ENCODE results near the gene SLC22A3.
"Not testable (repeated sequence)": the region's sequence is repeated elsewhere in the genome, so short reads cannot be mapped to it uniquely, and the experiment has no call there.

Gene SLC22A3

GRCh38 chr6:160467261-160467871 lies 119.2 kb downstream of the SLC22A3 start:
- H3K4me1 ChIP-seq (ENCODE audit: control insufficient read depth in 5 of 5, insufficient read depth in 5 of 5, low read length in 5 of 5); H3K36me3 ChIP-seq (ENCODE audit: control insufficient read depth in 5 of 5, insufficient read depth in 5 of 5, low read length in 5 of 5); H3K27me3 ChIP-seq (ENCODE audit: control insufficient read depth in 5 of 5, insufficient read depth in 4 of 5, low read length in 5 of 5); H3K27ac ChIP-seq (ENCODE audit: low read depth, low read length); H3K4me3 ChIP-seq (ENCODE audit: low read depth in 1 of 5, low read length in 5 of 5); H3K9me3 ChIP-seq (ENCODE audit: control insufficient read depth in 5 of 5, low read length in 5 of 5); H3K9ac ChIP-seq (ENCODE audit: low read length in 5 of 5): not testable (repeated sequence)

DNA sequence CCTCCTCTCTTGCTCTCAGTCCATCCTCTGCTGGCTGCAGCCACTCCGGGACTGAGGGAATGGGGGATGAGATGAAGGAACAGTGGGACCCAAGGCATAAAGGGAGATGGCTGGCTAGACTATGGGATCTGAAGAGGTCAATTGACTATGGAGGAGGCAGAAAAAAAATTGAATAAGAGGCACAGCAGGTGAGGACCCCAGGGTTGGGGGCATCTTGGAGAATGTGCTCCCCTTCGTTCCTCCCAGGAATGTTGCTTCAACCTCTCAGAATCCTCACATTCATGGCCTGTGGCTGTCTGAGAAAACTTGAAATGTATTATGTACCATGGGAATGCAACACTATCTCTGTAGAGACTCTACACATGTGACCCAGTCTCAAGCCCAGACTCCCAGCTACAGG lies 121.0 kb downstream of the SLC22A3 start:
- Histone ChIP-seq H3K27me3 (ENCODE audit: control insufficient read depth in 5 of 5, insufficient read depth in 4 of 5, low read length in 5 of 5) (peaks cover 0 to 4% (median 0%) of the 10 kb centered on the region in 5 donors), H3K9me3 (ENCODE audit: control insufficient read depth in 5 of 5, low read length in 5 of 5) (peaks cover 0 to 4% (median 0%) of the 10 kb centered on the region in 5 donors), H3K36me3 (ENCODE audit: control insufficient read depth in 5 of 5, insufficient read depth in 5 of 5, low read length in 5 of 5) (no peaks in the 10 kb centered on the region), H3K4me3 (ENCODE audit: low read depth in 1 of 5, low read length in 5 of 5) (no peak overlapping the region), H3K27ac (ENCODE audit: low read depth, low read length) (no peak overlapping the region), H3K9ac (ENCODE audit: low read length in 5 of 5) (no peak overlapping the region), H3K4me1 (ENCODE audit: control insufficient read depth in 5 of 5, insufficient read depth in 5 of 5, low read length in 5 of 5) (no peaks in the 10 kb centered on the region)

- H3K9ac ChIP-seq (ENCODE audit: low read length in 5 of 5); H3K9me3 ChIP-seq (ENCODE audit: control insufficient read depth in 5 of 5, low read length in 5 of 5); H3K4me1 ChIP-seq (ENCODE audit: control insufficient read depth in 5 of 5, insufficient read depth in 5 of 5, low read length in 5 of 5); H3K27me3 ChIP-seq (ENCODE audit: control insufficient read depth in 5 of 5, insufficient read depth in 4 of 5, low read length in 5 of 5); H3K4me3 ChIP-seq (ENCODE audit: low read depth in 1 of 5, low read length in 5 of 5); H3K36me3 ChIP-seq (ENCODE audit: control insufficient read depth in 5 of 5, insufficient read depth in 5 of 5, low read length in 5 of 5); H3K27ac ChIP-seq (ENCODE audit: low read depth, low read length): not testable (repeated sequence)
Observed at GRCh38 chr6:160476056-160476455, 127.9 kb downstream of the SLC22A3 start.

DNA sequence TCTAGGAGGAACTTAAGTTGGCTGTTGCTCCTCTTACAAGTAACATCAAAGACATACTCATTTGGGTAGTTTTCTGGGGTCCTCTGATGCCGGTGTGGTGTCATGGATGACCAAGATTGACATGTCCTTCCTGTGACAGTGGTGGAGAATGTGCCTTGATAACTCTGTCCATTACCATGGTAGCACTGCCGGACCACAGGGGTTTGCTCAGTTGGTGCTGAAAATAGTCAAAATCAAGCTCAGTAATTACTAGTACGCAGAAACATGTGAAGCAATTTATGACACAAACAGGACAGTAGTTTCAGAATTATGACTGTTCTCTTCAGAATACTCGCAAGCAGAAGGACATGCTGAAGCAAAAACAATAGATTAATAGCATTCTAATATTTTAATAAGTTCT lies 128.9 kb downstream of the SLC22A3 start:
- not testable (repeated sequence) for H3K4me1 ChIP-seq (ENCODE audit: control insufficient read depth in 5 of 5, insufficient read depth in 5 of 5, low read length in 5 of 5); H3K27me3 ChIP-seq (ENCODE audit: control insufficient read depth in 5 of 5, insufficient read depth in 4 of 5, low read length in 5 of 5); H3K36me3 ChIP-seq (ENCODE audit: control insufficient read depth in 5 of 5, insufficient read depth in 5 of 5, low read length in 5 of 5); H3K9ac ChIP-seq (ENCODE audit: low read length in 5 of 5); H3K27ac ChIP-seq (ENCODE audit: low read depth, low read length); H3K4me3 ChIP-seq (ENCODE audit: low read depth in 1 of 5, low read length in 5 of 5)
- H3K9me3 ChIP-seq (ENCODE audit: control insufficient read depth in 5 of 5, low read length in 5 of 5), result peaks cover 0 to 12% (median 6%) of the 10 kb centered on the region in 5 donors

- Histone ChIP-seq H3K4me1 (ENCODE audit: control insufficient read depth in 5 of 5, insufficient read depth in 5 of 5, low read length in 5 of 5) (peaks cover 0 to 2% (median 0%) of the 10 kb centered on the region in 5 donors), H3K27ac (ENCODE audit: low read depth, low read length) (no peak overlapping the region), H3K36me3 (ENCODE audit: control insufficient read depth in 5 of 5, insufficient read depth in 5 of 5, low read length in 5 of 5) (peaks cover 0 to 5% (median 0%) of the 10 kb centered on the region in 5 donors), H3K9me3 (ENCODE audit: control insufficient read depth in 5 of 5, low read length in 5 of 5) (peaks cover 0 to 12% (median 6%) of the 10 kb centered on the region in 5 donors), H3K9ac (ENCODE audit: low read length in 5 of 5) (no peak overlapping the region), H3K27me3 (ENCODE audit: control insufficient read depth in 5 of 5, insufficient read depth in 4 of 5, low read length in 5 of 5) (no peaks in the 10 kb centered on the region), H3K4me3 (ENCODE audit: low read depth in 1 of 5, low read length in 5 of 5) (no peak overlapping the region)
Observed at GRCh38 chr6:160477901-160478300, 129.7 kb downstream of the SLC22A3 start.

DNA sequence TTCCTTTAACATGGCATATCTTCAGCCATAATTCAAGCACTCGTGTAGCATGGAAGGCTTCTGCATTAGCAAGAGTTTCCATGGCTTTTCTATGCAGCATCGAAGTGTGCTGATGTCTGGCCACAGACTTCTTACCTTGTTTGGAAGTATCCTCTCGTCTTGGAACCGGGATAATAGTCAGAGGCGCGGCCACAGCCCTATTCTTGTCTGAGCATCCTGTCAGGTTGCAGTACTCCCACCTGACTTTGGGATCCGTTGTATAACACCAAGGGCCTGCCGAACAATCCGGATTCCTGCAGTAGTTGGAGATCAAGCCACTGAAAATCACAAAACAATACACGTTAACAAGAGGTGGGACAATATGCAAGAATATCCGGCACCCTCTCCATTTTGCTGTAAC lies 138.9 kb downstream of the SLC22A3 start:
- Histone ChIP-seq H3K9me3 (ENCODE audit: control insufficient read depth in 5 of 5, low read length in 5 of 5) (no peaks in the 10 kb centered on the region), H3K36me3 (ENCODE audit: control insufficient read depth in 5 of 5, insufficient read depth in 5 of 5, low read length in 5 of 5) (peaks cover 0 to 3% (median 0%) of the 10 kb centered on the region in 5 donors), H3K27me3 (ENCODE audit: control insufficient read depth in 5 of 5, insufficient read depth in 4 of 5, low read length in 5 of 5) (no peaks in the 10 kb centered on the region), H3K27ac (ENCODE audit: low read depth, low read length) (no peak overlapping the region), H3K4me3 (ENCODE audit: low read depth in 1 of 5, low read length in 5 of 5) (no peak overlapping the region), H3K9ac (ENCODE audit: low read length in 5 of 5) (no peak overlapping the region), H3K4me1 (ENCODE audit: control insufficient read depth in 5 of 5, insufficient read depth in 5 of 5, low read length in 5 of 5) (no peaks in the 10 kb centered on the region)

- Histone ChIP-seq H3K9me3 (ENCODE audit: control insufficient read depth in 5 of 5, low read length in 5 of 5) (no peaks in the 10 kb centered on the region), H3K27me3 (ENCODE audit: control insufficient read depth in 5 of 5, insufficient read depth in 4 of 5, low read length in 5 of 5) (no peaks in the 10 kb centered on the region), H3K9ac (ENCODE audit: low read length in 5 of 5) (no peak overlapping the region), H3K4me1 (ENCODE audit: control insufficient read depth in 5 of 5, insufficient read depth in 5 of 5, low read length in 5 of 5) (no peaks in the 10 kb centered on the region), H3K4me3 (ENCODE audit: low read depth in 1 of 5, low read length in 5 of 5) (no peak overlapping the region), H3K36me3 (ENCODE audit: control insufficient read depth in 5 of 5, insufficient read depth in 5 of 5, low read length in 5 of 5) (no peaks in the 10 kb centered on the region), H3K27ac (ENCODE audit: low read depth, low read length) (no peak overlapping the region)
Observed at GRCh38 chr6:160489091-160489490, 140.9 kb downstream of the SLC22A3 start.

- Histone ChIP-seq H3K4me1 (ENCODE audit: control insufficient read depth in 5 of 5, insufficient read depth in 5 of 5, low read length in 5 of 5) (no peaks in the 10 kb centered on the region), H3K9me3 (ENCODE audit: control insufficient read depth in 5 of 5, low read length in 5 of 5) (no peaks in the 10 kb centered on the region), H3K27ac (ENCODE audit: low read depth, low read length) (no peak overlapping the region), H3K36me3 (ENCODE audit: control insufficient read depth in 5 of 5, insufficient read depth in 5 of 5, low read length in 5 of 5) (peaks cover 0 to under 1% (median 0%) of the 10 kb centered on the region in 5 donors), H3K4me3 (ENCODE audit: low read depth in 1 of 5, low read length in 5 of 5) (no peak overlapping the region), H3K9ac (ENCODE audit: low read length in 5 of 5) (no peak overlapping the region), H3K27me3 (ENCODE audit: control insufficient read depth in 5 of 5, insufficient read depth in 4 of 5, low read length in 5 of 5) (no peaks in the 10 kb centered on the region)
Observed at GRCh38 chr6:160494576-160494975, 146.4 kb downstream of the SLC22A3 start.

DNA sequence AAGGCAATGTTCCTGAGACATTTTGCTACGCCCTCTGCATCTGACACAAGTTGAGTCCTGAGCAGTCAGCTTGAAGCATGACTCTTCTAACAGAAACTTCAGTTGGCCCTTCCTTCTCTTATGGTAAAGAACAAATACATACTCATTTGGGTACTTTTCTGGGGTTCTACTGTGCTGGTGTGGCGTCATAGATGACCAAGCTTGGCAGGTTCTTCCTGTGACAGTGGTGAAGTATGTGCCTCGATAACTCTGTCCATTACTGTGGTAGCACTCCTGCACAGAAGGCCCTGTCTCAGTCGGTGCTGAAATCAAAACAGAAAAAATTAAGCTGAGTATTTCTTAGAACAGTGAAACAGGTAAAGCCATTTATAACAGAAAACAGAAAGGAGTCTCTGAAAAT lies 152.5 kb downstream of the SLC22A3 start:
- Histone ChIP-seq H3K27me3 (ENCODE audit: control insufficient read depth in 5 of 5, insufficient read depth in 4 of 5, low read length in 5 of 5) (no peaks in the 10 kb centered on the region), H3K9ac (ENCODE audit: low read length in 5 of 5) (no peak overlapping the region), H3K4me1 (ENCODE audit: control insufficient read depth in 5 of 5, insufficient read depth in 5 of 5, low read length in 5 of 5) (no peaks in the 10 kb centered on the region), H3K9me3 (ENCODE audit: control insufficient read depth in 5 of 5, low read length in 5 of 5) (peaks cover 3 to 20% (median 6%) of the 10 kb centered on the region in 5 donors), H3K27ac (ENCODE audit: low read depth, low read length) (no peak overlapping the region), H3K4me3 (ENCODE audit: low read depth in 1 of 5, low read length in 5 of 5) (no peak overlapping the region), H3K36me3 (ENCODE audit: control insufficient read depth in 5 of 5, insufficient read depth in 5 of 5, low read length in 5 of 5) (peaks cover 0 to 8% (median 0%) of the 10 kb centered on the region in 5 donors)
